ENCODE results near the gene DOK4. TPM values are rescaled to one million over a fixed set of nuclear protein-coding genes. Genes with fewer than 3 reads are reported as not detected.

DOK4 gene
- total and polyA plus RNA-seq, 2 donors (not counting 3 experiments of a cell fraction or from before 2014, with no cell fraction given), result 22.3 to 23.4 TPM

DNA sequence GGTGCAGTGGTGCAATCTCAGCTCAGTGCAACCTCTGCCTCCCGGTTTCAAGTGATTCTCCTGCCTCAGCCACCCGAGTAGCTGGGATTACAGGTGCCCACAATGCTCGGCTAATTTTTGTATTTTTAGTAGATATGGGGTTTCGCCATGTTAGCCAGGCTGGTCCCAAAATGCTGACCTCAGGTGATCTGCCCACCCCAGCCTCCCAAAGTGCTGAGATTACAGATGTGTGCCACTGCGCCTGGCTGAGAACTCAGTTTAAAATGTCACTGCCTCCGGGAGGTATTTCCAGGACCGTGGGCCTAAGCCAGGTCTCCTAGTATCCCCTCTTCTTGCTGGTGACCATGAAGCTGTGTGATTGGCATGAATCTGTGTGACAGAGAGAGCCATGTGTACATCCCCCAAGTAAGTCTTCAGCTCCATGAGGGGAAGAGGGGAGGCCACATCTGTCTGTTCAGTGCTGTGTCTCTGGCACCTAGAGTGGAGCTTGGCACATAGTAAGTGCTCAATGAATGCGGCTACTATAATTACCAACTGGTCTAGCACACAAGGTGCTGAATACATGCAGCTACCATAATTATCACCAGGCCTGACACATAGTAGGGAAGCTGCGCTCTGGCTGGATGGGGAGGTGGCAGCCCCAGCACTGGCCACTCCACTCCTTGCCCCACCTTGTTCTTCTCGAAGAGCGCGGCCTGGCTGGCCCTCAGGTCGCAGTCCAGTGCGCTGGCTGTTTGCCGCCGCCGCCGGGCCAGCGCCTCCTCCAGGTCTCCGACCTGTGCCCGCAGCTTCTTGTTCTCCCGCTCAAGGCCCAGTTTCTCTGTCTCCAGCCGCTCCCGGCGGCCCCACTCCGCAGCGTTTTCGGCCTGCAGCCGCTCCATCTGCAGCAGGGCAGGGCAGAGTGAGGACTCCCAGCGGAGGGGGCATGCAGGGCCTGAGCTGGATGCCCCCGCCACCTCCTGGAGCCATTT is 31.4 kb upstream of the DOK4 start:
- H2AFZ ChIP-seq (ENCODE audit: low read depth, low read length), result no peak overlapping the region
- no peak for FAIRE-seq
- intact Hi-C loops (cut with micrococcal nuclease), result no loop called here
- H3K4me2 ChIP-seq (ENCODE audit: insufficient read depth, low read length), result no peak overlapping the region
- no peaks in the 10 kb centered on the region for H4K20me1 ChIP-seq (replicated peaks; ENCODE audit: control insufficient read depth, extremely low read depth, insufficient read depth, low read length)
- no peak overlapping the region for H3K27ac ChIP-seq (ENCODE audit: insufficient read depth, low read depth, low read length)
- no peak for TF ChIP-seq POLR2AphosphoS5 (IDR thresholded peaks at IDR 0.05; ENCODE audit: insufficient read depth, low read depth, low read length)
- TF ChIP-seq, protein P1, sequence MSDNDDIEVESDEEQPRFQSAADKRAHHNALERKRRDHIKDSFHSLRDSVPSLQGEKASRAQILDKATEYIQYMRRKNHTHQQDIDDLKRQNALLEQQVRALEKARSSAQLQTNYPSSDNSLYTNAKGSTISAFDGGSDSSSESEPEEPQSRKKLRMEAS (IDR thresholded peaks at IDR 0.05; ENCODE audit: insufficient read depth, insufficient read length), result no peak
- no peak for TF ChIP-seq FOS (IDR thresholded peaks at IDR 0.05; ENCODE audit: borderline replicate concordance, insufficient read depth, low read length)
- TF ChIP-seq MYC (IDR thresholded peaks at IDR 0.05; ENCODE audit: low read depth, low read length), result no peak
- no peak for TF ChIP-seq GATA2 (IDR thresholded peaks at IDR 0.05; ENCODE audit: insufficient read depth, insufficient read length, low read depth, low read length)
- TF ChIP-seq, protein P2, sequence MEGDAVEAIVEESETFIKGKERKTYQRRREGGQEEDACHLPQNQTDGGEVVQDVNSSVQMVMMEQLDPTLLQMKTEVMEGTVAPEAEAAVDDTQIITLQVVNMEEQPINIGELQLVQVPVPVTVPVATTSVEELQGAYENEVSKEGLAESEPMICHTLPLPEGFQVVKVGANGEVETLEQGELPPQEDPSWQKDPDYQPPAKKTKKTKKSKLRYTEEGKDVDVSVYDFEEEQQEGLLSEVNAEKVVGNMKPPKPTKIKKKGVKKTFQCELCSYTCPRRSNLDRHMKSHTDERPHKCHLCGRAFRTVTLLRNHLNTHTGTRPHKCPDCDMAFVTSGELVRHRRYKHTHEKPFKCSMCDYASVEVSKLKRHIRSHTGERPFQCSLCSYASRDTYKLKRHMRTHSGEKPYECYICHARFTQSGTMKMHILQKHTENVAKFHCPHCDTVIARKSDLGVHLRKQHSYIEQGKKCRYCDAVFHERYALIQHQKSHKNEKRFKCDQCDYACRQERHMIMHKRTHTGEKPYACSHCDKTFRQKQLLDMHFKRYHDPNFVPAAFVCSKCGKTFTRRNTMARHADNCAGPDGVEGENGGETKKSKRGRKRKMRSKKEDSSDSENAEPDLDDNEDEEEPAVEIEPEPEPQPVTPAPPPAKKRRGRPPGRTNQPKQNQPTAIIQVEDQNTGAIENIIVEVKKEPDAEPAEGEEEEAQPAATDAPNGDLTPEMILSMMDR (IDR thresholded peaks at IDR 0.05; ENCODE audit: extremely low read depth in 1 of 2, insufficient read depth in 1 of 2, low read depth in 1 of 2, low read length in 2 of 2), result no peak
- no peak for TF ChIP-seq POLR2A (IDR thresholded peaks at IDR 0.05; ENCODE audit: low read depth, low read length)
- TF ChIP-seq JUN (IDR thresholded peaks at IDR 0.05; ENCODE audit: borderline replicate concordance, insufficient read depth, insufficient read length, low read depth), result no peak
- TF ChIP-seq EZH2 (IDR thresholded peaks at IDR 0.05; ENCODE audit: borderline replicate concordance, low read depth, low read length, severe bottlenecking), result no peak
- DNase-seq (ENCODE audit: low read depth, low spot score), result no peak
- H3K36me3 ChIP-seq (ENCODE audit: control insufficient read depth in 2 of 2, extremely low read depth in 1 of 2, insufficient read depth in 2 of 2, low read length in 2 of 2), result peaks cover 0 to 2% of the 10 kb centered on the region in 2 experiments
- no peaks in the 10 kb centered on the region for H3K9me3 ChIP-seq (replicated peaks; ENCODE audit: control insufficient read depth, insufficient read depth, low read length)
- H3K9me1 ChIP-seq (replicated peaks; ENCODE audit: control insufficient read depth, extremely low read depth, insufficient read depth, low read length), result no peaks in the 10 kb centered on the region
- no peak overlapping the region for H3K9ac ChIP-seq (replicated peaks; ENCODE audit: extremely low read depth, insufficient read depth, low read length)
- BruUV-seq (replicated peaks), result no TSS peak
- POLR2A ChIA-PET, result no interaction called here
- dilution Hi-C loops (cut with MboI; ENCODE audit: extremely low pct_ligation_motif_present, low sequenced_read_pairs), result no loop called here
- no peak overlapping the region for H3K4me3 ChIP-seq (replicated peaks in 1 of 3; ENCODE audit: insufficient read depth in 1 of 3, low read depth in 1 of 3, low read length in 3 of 3)
- no peaks in the 10 kb centered on the region for H3K27me3 ChIP-seq (ENCODE audit: control insufficient read depth in 2 of 2, insufficient read depth in 2 of 2, low read length in 2 of 2)
- peaks cover 7% of the 10 kb centered on the region for H3K4me1 ChIP-seq (ENCODE audit: control insufficient read depth, extremely low read depth, insufficient read depth, low read length)
- CTCF ChIA-PET, result interaction anchor here (0.7 to 5.4 kb wide), 15 partner anchors 10 to 217 kb away, joined by 3 to 77 read pairs (median 4); partner anchors contain the start of genes CIAPIN1, COQ9 and POLR2C
- H3K79me2 ChIP-seq (ENCODE audit: control insufficient read depth, insufficient read depth, low read length), result no peaks in the 10 kb centered on the region

All from endothelial cell of umbilical vein (primary cell).